Breast epithelium (tissue), 4 donors: Measurements from ENCODE around the gene TOGARAM2. TPM values are rescaled to one million over a fixed set of nuclear protein-coding genes. Genes with fewer than 3 reads are reported as not detected.

Source experiments
- DNase-seq, 2 donors: peaks; one replicate each; pipeline ENCODE4 v3.0.0-alpha.2; 2019; ENCODE audit warnings: low spot score in 2 of 2
- H3K27ac ChIP-seq, 2 donors: fragments of 200-600 bp; sonication (generic) in 1 of 2; one replicate each; pipeline ENCODE4 v1.5.1; 2016 to 2019; ENCODE audit warnings: mild to moderate bottlenecking in 1 of 2
- H3K27me3 ChIP-seq, 2 donors: fragments of 200-600 bp; sonication (generic) in 1 of 2; one replicate each; pipeline versions ENCODE4 v1.5.1 to v1.6.0; 2017 to 2019; ENCODE audit warnings: control low read depth in 1 of 2, mild to moderate bottlenecking in 1 of 2
- H3K36me3 ChIP-seq: fragments of 200-600 bp; one replicate; pipeline ENCODE4 v1.5.1; 2019
- H3K4me1 ChIP-seq, 2 donors: fragments of 200-600 bp; sonication (generic); one replicate each; pipeline ENCODE4 v1.5.1; 2016 to 2019; ENCODE audit warnings: control low read depth in 1 of 2
- H3K4me3 ChIP-seq, 3 donors: fragments of 200-600 bp; sonication (generic); 1 replicate in 2 of 3; 2 replicates in 1 of 3; pipeline ENCODE4 v1.5.1; 2016 to 2019; ENCODE audit warnings: mild to moderate bottlenecking in 3 of 3, moderate library complexity in 2 of 3
- H3K9me3 ChIP-seq, 2 donors: fragments of 200-600 bp; sonication (generic) in 1 of 2; one replicate each; pipeline ENCODE4 v1.5.1; 2016 to 2019; ENCODE audit warnings: control low read depth in 1 of 2
- POLR2A ChIP-seq: fragments of 450-650 bp; IDR thresholded peaks from one replicate; pipeline ENCODE4 v1.6.1; 2016; ENCODE audit warnings: antibody characterized with exemption, mild to moderate bottlenecking, moderate library complexity
- POLR2AphosphoS5 ChIP-seq, 3 donors: sonication (generic); formaldehyde crosslinking; IDR thresholded peaks; one replicate each; pipeline ENCODE4 v1.6.1; 2017; ENCODE audit warnings: antibody characterized with exemption in 3 of 3
- intact Hi-C: fragments of 100-400 bp; cut with DNase I; formaldehyde crosslinking; loops from one replicate; pipeline ENCODE4 v1.15.1; 2023; ENCODE audit warnings: low total_unique reads
- total RNA-seq, 3 donors: library from RNA; depleted of rRNA; stranded (reverse); fragments of >200 nt; gene quantifications; one replicate each; pipeline ENCODE4 v1.1.0, GENCODE V29; 2016
- TF ChIP-seq, protein P1 (sequence below), 3 donors: fragments of 450-650 bp; IDR thresholded peaks; one replicate each; pipeline ENCODE4 v1.5.1; 2016 to 2017; ENCODE audit warnings: antibody characterized with exemption in 3 of 3, mild to moderate bottlenecking in 3 of 3, moderate library complexity in 3 of 3

Gene TOGARAM2
- total RNA-seq, 3 donors from 2014 or later, result 0.15 to 2.7 (median 0.33) TPM

DNA sequence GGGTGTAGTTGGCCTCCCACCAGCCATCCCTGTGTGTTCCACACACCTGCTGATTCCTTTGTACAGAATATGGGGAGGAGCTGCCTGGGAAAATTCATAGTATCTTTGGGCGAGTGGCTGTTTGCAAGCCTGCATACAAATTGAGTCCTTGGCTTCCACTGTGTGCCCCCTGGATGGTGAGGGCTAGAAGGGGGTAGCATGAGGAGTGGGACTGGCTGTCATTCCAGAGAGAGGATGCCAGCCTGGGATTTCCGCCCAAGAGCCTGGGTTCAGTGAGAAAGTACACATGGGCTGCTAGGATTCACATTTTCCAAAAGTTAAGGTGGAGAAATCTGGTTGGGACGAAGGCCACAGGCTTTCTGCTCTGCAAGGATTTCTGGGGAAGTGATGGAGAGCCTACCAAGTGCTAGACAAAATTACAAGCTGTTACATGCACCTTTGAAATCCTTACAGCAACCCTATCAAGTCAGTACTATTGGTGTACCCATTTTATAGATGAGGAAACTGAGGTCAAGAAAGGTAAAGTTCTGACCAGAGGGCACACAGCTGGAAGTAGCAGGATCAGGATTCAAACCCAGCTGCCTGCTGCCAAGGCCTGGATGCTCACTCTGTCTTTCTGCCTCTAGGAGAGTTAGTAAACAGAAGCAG is 606 bp upstream of the TOGARAM2 start:
- Histone ChIP-seq H3K4me1 (peaks cover 0 to 9% of the 10 kb centered on the region in 2 donors), H3K36me3 (no peaks in the 10 kb centered on the region), H3K27ac (peak overlapping the region; percentile 23 to 26), H3K9me3 (no peaks in the 10 kb centered on the region), H3K27me3 (no peaks in the 10 kb centered on the region), H3K4me3 (no peak overlapping the region)
- intact Hi-C loops, result no loop called here
- DNase-seq, result no peak
- TF ChIP-seq POLR2A (no peak), POLR2AphosphoS5 (IDR thresholded peaks at IDR 0.05) (no peak)
- TF ChIP-seq, protein P1, sequence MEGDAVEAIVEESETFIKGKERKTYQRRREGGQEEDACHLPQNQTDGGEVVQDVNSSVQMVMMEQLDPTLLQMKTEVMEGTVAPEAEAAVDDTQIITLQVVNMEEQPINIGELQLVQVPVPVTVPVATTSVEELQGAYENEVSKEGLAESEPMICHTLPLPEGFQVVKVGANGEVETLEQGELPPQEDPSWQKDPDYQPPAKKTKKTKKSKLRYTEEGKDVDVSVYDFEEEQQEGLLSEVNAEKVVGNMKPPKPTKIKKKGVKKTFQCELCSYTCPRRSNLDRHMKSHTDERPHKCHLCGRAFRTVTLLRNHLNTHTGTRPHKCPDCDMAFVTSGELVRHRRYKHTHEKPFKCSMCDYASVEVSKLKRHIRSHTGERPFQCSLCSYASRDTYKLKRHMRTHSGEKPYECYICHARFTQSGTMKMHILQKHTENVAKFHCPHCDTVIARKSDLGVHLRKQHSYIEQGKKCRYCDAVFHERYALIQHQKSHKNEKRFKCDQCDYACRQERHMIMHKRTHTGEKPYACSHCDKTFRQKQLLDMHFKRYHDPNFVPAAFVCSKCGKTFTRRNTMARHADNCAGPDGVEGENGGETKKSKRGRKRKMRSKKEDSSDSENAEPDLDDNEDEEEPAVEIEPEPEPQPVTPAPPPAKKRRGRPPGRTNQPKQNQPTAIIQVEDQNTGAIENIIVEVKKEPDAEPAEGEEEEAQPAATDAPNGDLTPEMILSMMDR (IDR thresholded peaks at IDR 0.05), result no peak

DNA sequence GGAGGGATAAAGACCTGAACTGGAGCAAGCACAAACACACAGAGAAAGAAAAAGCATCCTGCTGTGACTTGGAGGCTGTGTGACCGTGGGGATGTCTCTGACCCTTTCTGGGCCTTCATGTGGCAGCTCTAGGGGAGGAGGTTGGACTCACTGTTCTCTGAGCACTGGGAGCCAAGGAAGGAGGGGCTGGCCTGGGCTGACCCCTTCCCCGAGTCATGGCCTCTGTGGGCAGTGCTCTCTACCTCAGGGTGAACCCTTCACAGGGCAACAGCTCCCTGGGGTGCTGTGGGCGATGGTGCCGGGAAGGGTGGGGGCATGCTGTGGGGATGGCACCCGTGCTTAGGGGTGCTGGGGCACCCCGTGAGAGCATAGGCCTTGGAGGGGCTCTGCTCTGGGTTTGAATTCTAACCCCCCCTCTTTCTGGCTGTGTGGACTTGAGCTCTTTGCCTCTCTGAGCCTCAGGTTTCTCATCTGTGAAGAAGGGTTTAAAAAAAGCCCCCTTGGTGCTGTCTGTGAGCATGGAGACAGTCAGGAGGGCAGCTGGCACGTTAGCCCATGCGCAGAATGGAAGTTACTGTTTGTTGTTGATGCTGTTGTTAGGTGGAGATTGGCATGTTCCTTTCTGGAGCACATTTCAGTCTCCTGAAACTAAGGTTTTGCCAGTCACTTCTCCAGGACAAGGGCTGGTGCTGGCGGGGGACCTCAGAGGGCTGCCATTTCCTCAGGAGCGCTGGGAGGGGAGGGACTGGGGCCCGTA is 700 bp downstream of the TOGARAM2 start:
- TF ChIP-seq, protein P1 (IDR thresholded peaks at IDR 0.05), result no peak
- H3K36me3 ChIP-seq, result no peaks in the 10 kb centered on the region
- no peaks in the 10 kb centered on the region for H3K27me3 ChIP-seq
- H3K4me3 ChIP-seq, result no peak overlapping the region
- no peak for DNase-seq
- intact Hi-C loops, result no loop called here
- peak overlapping the region in 1 of 2 donors; percentile 23 for H3K27ac ChIP-seq
- no peaks in the 10 kb centered on the region for H3K9me3 ChIP-seq
- peaks cover 0 to 9% of the 10 kb centered on the region in 2 donors for H3K4me1 ChIP-seq

GRCh38 chr2:28982381-28982950 is 1.4 kb downstream of the TOGARAM2 start:
- TF ChIP-seq, protein P1 (IDR thresholded peaks at IDR 0.05), result no peak
- TF ChIP-seq POLR2AphosphoS5 (IDR thresholded peaks at IDR 0.05) (no peak), POLR2A (no peak)
- no peak overlapping the region for H3K4me3 ChIP-seq
- peaks cover 0 to 9% of the 10 kb centered on the region in 2 donors for H3K4me1 ChIP-seq
- intact Hi-C loops, result no loop called here
- H3K36me3 ChIP-seq, result no peaks in the 10 kb centered on the region
- H3K27me3 ChIP-seq, result no peaks in the 10 kb centered on the region
- H3K27ac ChIP-seq, result no peak overlapping the region
- DNase-seq, result no peak
- no peaks in the 10 kb centered on the region for H3K9me3 ChIP-seq

- DNase-seq, result no peak
- intact Hi-C loops, result no loop called here
These were observed 5.3 kb downstream of the TOGARAM2 start for GRCh38 chr2:28986429-28986828.

More at GRCh38 chr2:28986429-28986828, 5.3 kb downstream of the TOGARAM2 start:
- Histone ChIP-seq H3K27me3 (no peaks in the 10 kb centered on the region), H3K4me3 (no peak overlapping the region), H3K9me3 (no peaks in the 10 kb centered on the region), H3K36me3 (no peaks in the 10 kb centered on the region), H3K27ac (no peak overlapping the region), H3K4me1 (peaks cover 0 to under 1% of the 10 kb centered on the region in 2 donors)
- TF ChIP-seq, protein P1 (IDR thresholded peaks at IDR 0.05), result no peak
- no peak for TF ChIP-seq POLR2AphosphoS5 (IDR thresholded peaks at IDR 0.05)
- TF ChIP-seq POLR2A, result no peak
